Breast epithelium (tissue), 4 donors: Measurements from ENCODE around the gene CCT8L2. TPM values are rescaled to one million over a fixed set of nuclear protein-coding genes. Genes with fewer than 3 reads are reported as not detected.
"Not testable (repeated sequence)": the region's sequence is repeated elsewhere in the genome, so short reads cannot be mapped to it uniquely, and the experiment has no call there.

Source experiments
- DNase-seq, 2 donors: peaks; one replicate each; pipeline ENCODE4 v3.0.0-alpha.2; 2019; ENCODE audit warnings: low spot score in 2 of 2
- H3K27ac ChIP-seq, 2 donors: fragments of 200-600 bp; sonication (generic) in 1 of 2; one replicate each; pipeline ENCODE4 v1.5.1; 2016 to 2019; ENCODE audit warnings: mild to moderate bottlenecking in 1 of 2
- H3K27me3 ChIP-seq, 2 donors: fragments of 200-600 bp; sonication (generic) in 1 of 2; one replicate each; pipeline versions ENCODE4 v1.5.1 to v1.6.0; 2017 to 2019; ENCODE audit warnings: control low read depth in 1 of 2, mild to moderate bottlenecking in 1 of 2
- H3K36me3 ChIP-seq: fragments of 200-600 bp; one replicate; pipeline ENCODE4 v1.5.1; 2019
- H3K4me1 ChIP-seq, 2 donors: fragments of 200-600 bp; sonication (generic); one replicate each; pipeline ENCODE4 v1.5.1; 2016 to 2019; ENCODE audit warnings: control low read depth in 1 of 2
- H3K4me3 ChIP-seq, 3 donors: fragments of 200-600 bp; sonication (generic); 1 replicate in 2 of 3; 2 replicates in 1 of 3; pipeline ENCODE4 v1.5.1; 2016 to 2019; ENCODE audit warnings: mild to moderate bottlenecking in 3 of 3, moderate library complexity in 2 of 3
- H3K9me3 ChIP-seq, 2 donors: fragments of 200-600 bp; sonication (generic) in 1 of 2; one replicate each; pipeline ENCODE4 v1.5.1; 2016 to 2019; ENCODE audit warnings: control low read depth in 1 of 2
- intact Hi-C: fragments of 100-400 bp; cut with DNase I; formaldehyde crosslinking; loops from one replicate; pipeline ENCODE4 v1.15.1; 2023; ENCODE audit warnings: low total_unique reads
- total RNA-seq, 3 donors: library from RNA; depleted of rRNA; stranded (reverse); fragments of >200 nt; gene quantifications; one replicate each; pipeline ENCODE4 v1.1.0, GENCODE V29; 2016

Gene CCT8L2, protein sequence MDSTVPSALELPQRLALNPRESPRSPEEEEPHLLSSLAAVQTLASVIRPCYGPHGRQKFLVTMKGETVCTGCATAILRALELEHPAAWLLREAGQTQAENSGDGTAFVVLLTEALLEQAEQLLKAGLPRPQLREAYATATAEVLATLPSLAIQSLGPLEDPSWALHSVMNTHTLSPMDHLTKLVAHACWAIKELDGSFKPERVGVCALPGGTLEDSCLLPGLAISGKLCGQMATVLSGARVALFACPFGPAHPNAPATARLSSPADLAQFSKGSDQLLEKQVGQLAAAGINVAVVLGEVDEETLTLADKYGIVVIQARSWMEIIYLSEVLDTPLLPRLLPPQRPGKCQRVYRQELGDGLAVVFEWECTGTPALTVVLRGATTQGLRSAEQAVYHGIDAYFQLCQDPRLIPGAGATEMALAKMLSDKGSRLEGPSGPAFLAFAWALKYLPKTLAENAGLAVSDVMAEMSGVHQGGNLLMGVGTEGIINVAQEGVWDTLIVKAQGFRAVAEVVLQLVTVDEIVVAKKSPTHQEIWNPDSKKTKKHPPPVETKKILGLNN
- total RNA-seq, result not detected

DNA sequence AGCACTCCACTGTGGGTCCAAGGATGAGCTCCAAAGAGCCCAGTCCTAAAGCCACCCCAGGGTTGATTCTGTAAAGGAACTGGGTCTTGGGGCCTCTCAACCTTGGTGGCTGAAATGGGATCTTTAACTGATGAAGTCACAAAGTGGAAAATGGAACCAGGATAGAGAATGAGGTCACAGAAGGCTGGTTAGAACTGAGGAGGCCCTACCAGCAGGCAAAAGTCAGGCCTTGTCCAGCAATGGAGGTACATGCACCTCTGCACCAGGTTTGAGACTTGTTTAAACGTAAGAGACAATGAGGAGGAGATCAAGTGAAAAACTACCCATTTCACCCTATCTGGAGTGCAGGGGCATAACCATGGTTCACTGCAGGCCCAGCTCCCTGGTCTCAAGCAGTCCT, at the start of gene CCT8L2:
TSS of gene CCT8L2 (minus strand) at position 101 of the 400 bp plus-strand sequence. CDS start 260 bp downstream, outside the sequence.
- intact Hi-C loops, DNase-seq, H3K36me3 ChIP-seq, H3K4me3 ChIP-seq, H3K27ac ChIP-seq, H3K4me1 ChIP-seq, H3K27me3 ChIP-seq, H3K9me3 ChIP-seq: not testable (repeated sequence)

DNA sequence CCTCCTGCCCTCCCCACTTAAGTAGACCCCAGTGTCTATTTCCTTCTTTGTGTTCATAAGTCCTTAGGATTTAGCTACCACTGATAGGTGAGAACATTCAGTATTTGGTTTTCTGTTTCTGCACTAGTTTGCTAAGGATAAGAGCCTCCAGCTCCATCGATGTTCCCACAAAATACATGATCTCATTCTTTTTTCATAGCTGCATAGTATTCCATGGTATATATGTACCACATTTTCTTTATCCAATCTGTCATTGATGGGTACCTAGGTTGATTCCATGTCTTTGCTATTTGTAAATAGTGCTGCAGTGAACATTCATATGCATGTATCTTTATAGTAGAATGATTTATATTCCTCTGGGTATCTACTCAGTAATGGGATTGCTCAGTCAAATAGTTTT, 42.8 kb upstream of the CCT8L2 start:
- intact Hi-C loops, DNase-seq, H3K36me3 ChIP-seq, H3K4me1 ChIP-seq, H3K27ac ChIP-seq, H3K9me3 ChIP-seq, H3K27me3 ChIP-seq, H3K4me3 ChIP-seq: not testable (repeated sequence)

- H3K36me3 ChIP-seq, H3K9me3 ChIP-seq, DNase-seq, H3K27me3 ChIP-seq, intact Hi-C loops, H3K4me3 ChIP-seq, H3K4me1 ChIP-seq, H3K27ac ChIP-seq: not testable (repeated sequence)
Observed at GRCh38 chr22:16634092-16634491, 41.5 kb upstream of the CCT8L2 start.

DNA sequence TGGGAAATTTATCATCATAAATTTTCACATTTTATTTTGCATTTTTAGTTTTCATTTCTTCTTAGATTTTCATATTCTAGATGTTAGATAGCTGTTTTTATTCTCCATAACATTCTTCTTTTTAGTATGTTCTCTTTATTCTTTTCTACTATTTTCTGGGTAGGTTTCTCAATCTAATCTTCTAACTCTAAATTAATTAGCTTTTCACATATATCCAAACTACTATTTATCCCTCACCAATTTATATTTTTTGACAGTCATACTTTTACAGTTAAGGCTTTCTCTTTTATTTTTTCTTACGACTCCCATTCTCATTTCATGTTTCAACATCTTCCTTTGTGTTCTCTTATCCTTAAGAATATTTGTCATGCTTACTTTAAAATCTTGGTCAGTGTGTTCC, 35.9 kb upstream of the CCT8L2 start:
- H3K4me3 ChIP-seq, H3K27me3 ChIP-seq, intact Hi-C loops, H3K9me3 ChIP-seq, H3K36me3 ChIP-seq, H3K27ac ChIP-seq, H3K4me1 ChIP-seq, DNase-seq: not testable (repeated sequence)

- intact Hi-C loops, H3K27ac ChIP-seq, H3K4me3 ChIP-seq, H3K9me3 ChIP-seq, DNase-seq, H3K27me3 ChIP-seq, H3K4me1 ChIP-seq, H3K36me3 ChIP-seq: not testable (repeated sequence)
Observed at GRCh38 chr22:16625018-16625417, 32.4 kb upstream of the CCT8L2 start.

DNA sequence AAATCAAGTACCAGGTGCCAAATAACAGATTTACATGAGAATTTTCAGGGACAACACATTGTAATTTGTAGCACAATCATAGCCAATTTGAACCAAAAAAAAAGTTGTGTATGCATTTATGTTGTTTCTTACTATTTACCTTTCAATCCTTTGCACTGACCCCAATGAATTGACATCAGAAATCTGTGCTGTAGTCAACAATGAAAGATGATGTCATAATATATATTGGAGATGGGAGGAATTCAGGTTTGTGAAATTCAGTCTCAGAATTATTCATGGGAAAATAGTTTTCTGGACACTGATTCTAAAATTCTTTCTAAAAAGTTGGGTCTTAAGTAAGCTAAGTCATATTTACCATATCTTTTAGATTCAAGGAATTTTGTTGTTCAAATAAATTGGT, 31.0 kb upstream of the CCT8L2 start:
- H3K27me3 ChIP-seq, H3K27ac ChIP-seq, H3K4me1 ChIP-seq, DNase-seq, H3K9me3 ChIP-seq, intact Hi-C loops, H3K36me3 ChIP-seq, H3K4me3 ChIP-seq: not testable (repeated sequence)

- DNase-seq, H3K4me1 ChIP-seq, H3K36me3 ChIP-seq, H3K4me3 ChIP-seq, H3K9me3 ChIP-seq, H3K27me3 ChIP-seq, intact Hi-C loops, H3K27ac ChIP-seq: not testable (repeated sequence)
Observed at GRCh38 chr22:16617516-16617915, 24.9 kb upstream of the CCT8L2 start.

- H3K4me1 ChIP-seq, DNase-seq, H3K4me3 ChIP-seq, H3K9me3 ChIP-seq, H3K27me3 ChIP-seq, H3K36me3 ChIP-seq, H3K27ac ChIP-seq, intact Hi-C loops: not testable (repeated sequence)
Observed at GRCh38 chr22:16616390-16616938, 23.9 kb upstream of the CCT8L2 start.

- H3K4me3 ChIP-seq, H3K9me3 ChIP-seq, intact Hi-C loops, H3K27me3 ChIP-seq, DNase-seq, H3K4me1 ChIP-seq, H3K36me3 ChIP-seq, H3K27ac ChIP-seq: not testable (repeated sequence)
Observed at GRCh38 chr22:16615606-16616245, 23.1 kb upstream of the CCT8L2 start.
